NCI-H1930 (cell line): ENCODE results near the gene DOC2A.

Source experiments
- DNase-seq, 2 experiments: peaks; one replicate each; lab custom pipeline; 2025; lab: John Stamatoyannopoulos, UW

Gene DOC2A

GRCh38 chr16:30005341-30006094, 5.3 kb downstream of the DOC2A start:
- peak in 1 of 2 experiments; percentile 23 for DNase-seq

GRCh38 chr16:30004811-30005242, 6.0 kb downstream of the DOC2A start:
- DNase-seq, result no peak

- DNase-seq, result no peak
Measured at GRCh38 chr16:30004424-30004776, 6.4 kb downstream of the DOC2A start.

GRCh38 chr16:30003670-30004423, 7.0 kb downstream of the DOC2A start:
- no peak for DNase-seq

- no peak for DNase-seq
Measured at GRCh38 chr16:30002614-30003346, 8.0 kb downstream of the DOC2A start.

- DNase-seq, result no peak
Measured at GRCh38 chr16:30000735-30001631, 9.8 kb downstream of the DOC2A start.

GRCh38 chr16:29999605-30000004, 11.2 kb downstream of the DOC2A start:
- no peak for DNase-seq

GRCh38 chr16:29996766-29997250, 14.0 kb downstream of the DOC2A start:
- no peak for DNase-seq

- peak; percentile 98 to 99 for DNase-seq
Measured at GRCh38 chr16:29995911-29996765, 14.7 kb downstream of the DOC2A start, which contains the start of gene INO80E. INO80E (plus strand) TSS chr16:29996241; CDS start chr16:29996311, 70 bp downstream.

GRCh38 chr16:29995324-29995910, 15.4 kb downstream of the DOC2A start, which contains the start of gene HIRIP3:
HIRIP3 (minus strand) TSS chr16:29995617; CDS start chr16:29995605, 12 bp downstream.
- DNase-seq, result peak; percentile 83 to 90

- DNase-seq, result no peak
Measured at GRCh38 chr16:29994600-29995323, 16.1 kb downstream of the DOC2A start.

- no peak for DNase-seq
Measured at GRCh38 chr16:29993903-29994599, 16.8 kb downstream of the DOC2A start.

- DNase-seq, result no peak
Measured at GRCh38 chr16:29993191-29993902, 17.5 kb downstream of the DOC2A start.

GRCh38 chr16:29992344-29992967, 18.4 kb downstream of the DOC2A start:
- DNase-seq, result no peak

- DNase-seq, result no peak
Measured at GRCh38 chr16:29991571-29991904, 19.3 kb downstream of the DOC2A start.

- no peak for DNase-seq
Measured at GRCh38 chr16:29990883-29991570, 19.8 kb downstream of the DOC2A start.

GRCh38 chr16:29990034-29990433, 20.8 kb downstream of the DOC2A start:
- no peak for DNase-seq
